ENCODE results near the gene F8A3.
"Not testable (repeated sequence)": the region's sequence is repeated elsewhere in the genome, so short reads cannot be mapped to it uniquely, and the experiment has no call there.

Gene F8A3

GRCh38 chrX:155458471-155458870 lies at the start of gene F8A3:
F8A3 (minus strand) TSS chrX:155458620; CDS start chrX:155458600, 20 bp downstream.
- H3K27ac ChIP-seq, result not testable (repeated sequence)

DNA sequence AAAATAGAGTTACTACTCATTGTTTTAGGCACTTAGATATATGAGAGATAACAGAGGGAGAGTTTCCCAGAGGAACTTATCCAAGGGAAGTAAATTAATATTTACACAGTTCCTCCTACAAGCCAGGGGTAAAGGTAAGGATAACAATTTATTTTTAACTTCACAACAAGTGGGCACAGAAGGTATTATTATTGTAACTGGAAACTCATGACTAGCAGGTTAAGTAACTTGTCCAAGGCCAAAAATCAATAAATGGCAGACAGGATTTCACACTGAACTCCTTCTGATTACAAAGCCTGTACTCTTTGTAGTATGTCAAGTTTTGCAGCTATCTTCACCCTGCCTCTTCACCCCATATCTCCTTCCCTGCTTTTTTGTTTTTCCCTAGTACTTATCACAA lies 46.9 kb upstream of the F8A3 start:
- TF ChIP-seq CTCF (conservative IDR thresholded peaks at IDR 0.05), result no peak
- no peak overlapping the region for H3K27ac ChIP-seq

DNA sequence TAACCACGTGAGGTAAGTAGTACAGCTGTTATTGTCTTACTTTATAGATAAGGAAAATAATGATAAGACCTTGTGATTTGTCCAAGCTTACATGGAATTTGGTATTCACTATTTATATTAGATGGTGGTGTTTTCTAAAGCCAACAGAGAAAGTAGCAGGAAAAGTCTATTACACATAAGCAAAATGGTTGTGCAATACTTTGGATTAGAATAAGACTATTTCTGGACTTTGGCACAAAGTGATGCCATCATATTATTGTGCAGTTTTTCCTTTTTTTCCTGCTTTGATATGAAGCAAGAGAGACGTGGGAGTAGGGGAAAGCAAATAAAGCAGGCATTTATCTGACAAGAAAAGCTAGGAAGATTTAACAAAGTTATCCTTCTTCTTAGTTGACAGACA lies 36.7 kb upstream of the F8A3 start:
- not testable (repeated sequence) for H3K27ac ChIP-seq

- not testable (repeated sequence) for H3K27ac ChIP-seq
These were observed 33.0 kb upstream of the F8A3 start for GRCh38 chrX:155491421-155491820.

DNA sequence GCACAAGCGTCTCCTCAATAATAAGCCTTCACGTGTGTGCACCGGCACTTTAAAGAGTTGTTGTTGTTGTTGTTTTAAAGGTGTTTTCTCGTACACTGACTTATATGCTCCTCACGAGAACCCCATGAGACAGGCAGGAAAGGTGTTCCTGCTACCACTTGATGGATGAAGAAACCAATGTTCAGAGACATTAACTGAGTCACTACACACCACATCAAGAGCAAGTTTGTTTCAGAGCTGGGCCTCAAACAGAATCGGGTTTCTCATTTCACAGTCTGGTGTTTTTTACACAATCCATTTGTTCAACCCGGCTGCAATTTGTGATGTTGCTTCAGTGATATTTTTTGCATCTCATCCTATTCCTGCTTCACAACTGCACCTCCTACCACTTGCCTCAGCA lies 18.7 kb upstream of the F8A3 start:
- not testable (repeated sequence) for H3K27ac ChIP-seq

DNA sequence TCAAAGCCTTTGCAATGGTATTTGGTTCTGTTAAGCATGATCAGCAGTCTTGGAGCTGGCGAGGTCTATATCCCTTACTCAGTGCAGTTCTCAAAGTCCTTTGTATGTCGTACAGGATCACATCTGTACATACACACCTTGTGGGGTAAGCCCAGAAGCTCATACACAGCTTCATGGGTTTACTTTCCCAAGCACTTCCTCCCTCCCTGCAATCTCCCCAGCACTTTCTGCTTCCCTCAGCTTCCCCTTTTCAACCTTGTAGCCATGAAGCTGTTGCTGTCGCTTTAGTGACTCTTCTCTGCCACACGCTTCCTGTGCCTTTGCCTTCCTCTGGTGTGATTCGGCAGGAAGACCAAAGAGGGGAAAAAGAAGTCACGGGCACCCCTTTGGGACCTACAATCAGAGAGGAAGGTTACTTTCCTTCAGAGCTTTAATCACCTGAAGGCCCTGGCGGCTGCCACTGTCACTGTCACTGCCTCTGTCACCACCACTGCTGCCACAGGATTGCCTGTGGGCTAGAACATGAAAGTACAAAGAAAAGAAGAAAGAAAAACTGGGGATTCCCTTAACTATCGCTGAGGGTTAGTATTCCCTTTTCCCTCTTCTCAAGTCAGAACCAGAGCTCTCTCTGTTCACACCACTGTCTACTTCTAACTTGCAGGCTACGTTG lies 8.0 kb upstream of the F8A3 start:
- H3K27ac ChIP-seq, result not testable (repeated sequence)

GRCh38 chrX:155460501-155460900 lies 2.1 kb upstream of the F8A3 start:
- H3K27ac ChIP-seq, result not testable (repeated sequence)

DNA sequence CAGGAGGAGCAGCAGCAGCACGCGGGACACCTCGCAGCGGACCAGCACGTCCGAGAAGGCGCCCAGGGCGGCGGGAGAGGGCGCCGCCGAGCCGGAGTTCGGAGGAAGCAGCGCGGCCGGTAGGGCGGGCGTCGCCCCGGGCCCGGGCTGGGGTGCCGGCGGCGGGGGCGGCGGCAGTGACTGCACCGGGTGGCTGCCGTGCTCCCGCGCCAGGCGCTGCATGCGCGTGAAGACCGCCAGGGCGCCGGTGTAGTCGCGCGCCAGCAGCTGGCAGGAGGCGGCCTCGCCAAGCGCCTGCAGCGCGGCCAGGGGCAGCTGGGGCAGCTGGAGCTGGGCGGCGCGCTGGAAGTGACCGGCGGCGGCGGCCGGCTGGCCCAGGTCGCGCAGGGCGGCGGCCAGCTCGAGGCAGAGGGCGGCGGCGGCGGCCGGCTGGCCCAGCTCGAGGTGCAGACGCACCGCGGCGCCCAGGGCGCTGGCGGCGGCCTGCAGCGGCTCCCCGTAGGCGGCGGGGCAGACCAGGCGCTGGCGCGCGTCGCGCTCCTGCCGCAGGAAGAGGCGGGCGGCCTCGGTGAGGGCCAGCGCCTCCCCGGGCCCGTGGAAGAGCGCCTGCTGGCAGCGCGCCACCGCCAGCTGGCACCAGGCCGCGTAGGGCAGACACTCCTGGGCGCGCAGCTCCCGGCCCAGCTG lies 516 bp downstream of the F8A3 start:
- H3K27ac ChIP-seq, result not testable (repeated sequence)

DNA sequence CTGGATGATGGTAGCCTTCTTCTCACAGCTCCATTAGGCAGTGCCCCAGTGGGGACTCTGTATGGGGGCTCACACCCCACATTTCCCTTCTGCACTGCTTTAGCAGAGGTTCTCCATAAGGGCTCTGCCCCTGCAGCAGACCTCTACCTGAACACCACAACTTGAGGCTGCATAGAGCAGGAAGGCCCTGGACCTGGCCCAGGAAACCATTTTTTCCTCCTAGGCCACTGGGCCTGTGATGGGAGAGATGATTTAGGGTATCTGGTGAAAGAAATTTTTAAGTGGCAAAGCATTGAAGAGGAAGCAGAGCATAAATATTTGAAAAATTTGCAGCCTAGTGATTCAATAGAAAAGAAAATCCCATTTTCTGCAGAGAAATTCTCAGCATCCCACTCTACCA lies 17.3 kb downstream of the F8A3 start:
- H3K27ac ChIP-seq, result no peak overlapping the region
- TF ChIP-seq ZFX (IDR thresholded peaks at IDR 0.05) (no peak), CTCF (conservative IDR thresholded peaks at IDR 0.05) (no peak)

DNA sequence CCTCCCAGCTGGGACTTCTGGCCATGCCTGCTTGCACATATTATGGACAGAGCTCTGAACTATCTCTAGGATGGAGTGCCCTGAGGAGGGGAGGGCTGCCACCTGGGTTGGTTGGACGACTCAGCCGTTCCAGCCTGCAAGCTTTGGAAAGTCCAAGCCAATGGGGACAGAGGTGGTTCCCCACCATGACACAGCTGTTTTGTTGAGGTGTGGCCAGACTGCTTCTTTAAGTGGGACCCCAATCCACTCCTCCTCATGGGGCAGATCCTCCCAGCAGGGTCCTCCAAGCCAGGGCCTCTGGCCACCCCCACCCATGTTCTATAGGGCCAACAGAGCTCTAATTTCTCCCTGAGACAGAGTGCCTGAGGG lies 22.7 kb downstream of the F8A3 start:
- no peak overlapping the region for H3K27ac ChIP-seq
- no peak for TF ChIP-seq CTCF (conservative IDR thresholded peaks at IDR 0.05)
- TF ChIP-seq ZFX (IDR thresholded peaks at IDR 0.05), result no peak

- no peak overlapping the region for H3K27ac ChIP-seq
- TF ChIP-seq CTCF (conservative IDR thresholded peaks at IDR 0.05) (no peak), ZFX (IDR thresholded peaks at IDR 0.05) (no peak)
These were observed 23.3 kb downstream of the F8A3 start for GRCh38 chrX:155434906-155435743.

Measured in C4-2B (cell line).